Fibroblast of skin of right biceps (primary cell): ENCODE measurements around the gene SP5.
"Not testable (repeated sequence)": the region's sequence is repeated elsewhere in the genome, so short reads cannot be mapped to it uniquely, and the experiment has no call there.

Experiments
- DNase-seq: peaks from one replicate; pipeline ENCODE4 v3.0.0-alpha.2; 2013

The SP5 gene

GRCh38 chr2:170740660-170741059 is 25.5 kb downstream of the SP5 start:
- no peak for DNase-seq

- DNase-seq, result no peak
Measured at GRCh38 chr2:170742000-170742399, 26.9 kb downstream of the SP5 start.

- DNase-seq, result no peak
Measured at GRCh38 chr2:170742896-170743529, 27.9 kb downstream of the SP5 start.

GRCh38 chr2:170743530-170744239 is 28.5 kb downstream of the SP5 start:
- DNase-seq, result no peak

- DNase-seq, result no peak
Measured at GRCh38 chr2:170744248-170745002, 29.3 kb downstream of the SP5 start.

GRCh38 chr2:170745305-170745704 is 30.2 kb downstream of the SP5 start:
- DNase-seq, result no peak

- DNase-seq, result peak; percentile 76
Measured at GRCh38 chr2:170747921-170748320, 32.8 kb downstream of the SP5 start.

- not testable (repeated sequence) for DNase-seq
Measured at GRCh38 chr2:170751555-170751954, 36.4 kb downstream of the SP5 start.

- DNase-seq, result no peak
Measured at GRCh38 chr2:170761572-170761971, 46.4 kb downstream of the SP5 start.

GRCh38 chr2:170762760-170763159 is 47.6 kb downstream of the SP5 start:
- no peak for DNase-seq

- DNase-seq, result no peak
Measured at GRCh38 chr2:170763232-170763631, 48.1 kb downstream of the SP5 start.

- no peak for DNase-seq
Measured at GRCh38 chr2:170764880-170765261, 49.7 kb downstream of the SP5 start.

- no peak for DNase-seq
Measured at GRCh38 chr2:170766693-170767092, 51.6 kb downstream of the SP5 start.
